Transverse colon (tissue), 4 donors: ENCODE measurements around the gene TAF1. TPM values are rescaled to one million over a fixed set of nuclear protein-coding genes. Genes with fewer than 3 reads are reported as not detected.
"Not testable (repeated sequence)": the region's sequence is repeated elsewhere in the genome, so short reads cannot be mapped to it uniquely, and the experiment has no call there.

Source experiments
- DNase-seq: peaks from one replicate; pipeline ENCODE4 v3.0.0-alpha.2; 2019
- H3K27ac ChIP-seq, 4 donors: fragments of 200-600 bp; sonication (generic); 2 replicates each; pipeline ENCODE4 v1.5.1; 2016 to 2018; ENCODE audit warnings: inconsistent platforms in 4 of 4
- H3K27me3 ChIP-seq: fragments of 200-600 bp; sonication (generic); 2 replicates; pipeline ENCODE4 v1.5.1; 2017; ENCODE audit warnings: inconsistent platforms
- H3K36me3 ChIP-seq, 4 donors: fragments of 200-600 bp; sonication (generic); 2 replicates each; pipeline ENCODE4 v1.5.1; 2017 to 2019; ENCODE audit warnings: inconsistent platforms in 4 of 4
- H3K4me1 ChIP-seq, 4 donors: fragments of 200-600 bp; sonication (generic); 2 replicates each; pipeline ENCODE4 v1.5.1; 2017 to 2020; ENCODE audit warnings: inconsistent platforms in 4 of 4
- H3K4me3 ChIP-seq, 4 donors: fragments of 200-600 bp; sonication (generic); 1 replicate in 1 of 4; 2 replicates in 3 of 4; pipeline versions ENCODE4 v1.5.1 to v1.6.1; 2017 to 2019; ENCODE audit warnings: inconsistent platforms in 4 of 4
- H3K9me3 ChIP-seq, 2 donors: fragments of 200-600 bp; sonication (generic); 2 replicates each; pipeline ENCODE4 v1.5.1; 2017 to 2019; ENCODE audit warnings: inconsistent platforms in 2 of 2
- EP300 ChIP-seq: sonication (generic); formaldehyde crosslinking; IDR thresholded peaks from one replicate; pipeline ENCODE4 v1.6.1; 2017; ENCODE audit warnings: antibody characterized with exemption, low read depth
- POLR2A ChIP-seq: fragments of 450-650 bp; IDR thresholded peaks from one replicate; pipeline ENCODE4 v1.6.1; 2016; ENCODE audit warnings: antibody characterized with exemption, mild to moderate bottlenecking, moderate library complexity
- POLR2AphosphoS5 ChIP-seq, 3 donors: sonication (generic); formaldehyde crosslinking; IDR thresholded peaks; one replicate each; pipeline ENCODE4 v1.6.1; 2016; ENCODE audit warnings: antibody characterized with exemption in 3 of 3
- WGBS, 2 donors: methylation state at CpG; one replicate each; pipeline ENCODE4 v1.1.5; 2018; ENCODE audit warnings: low coverage in 1 of 2; 5-methylcytosine and 5-hydroxymethylcytosine counted together
- in situ Hi-C, 4 donors: fragments of 200-750 bp; cut with MboI; loops; one replicate each; pipeline versions ENCODE4 v1.15.0 to v1.15.1; 2017; ENCODE audit warnings: low sequenced_read_pairs in 3 of 4, low pct_ligation_motif_present in 1 of 4, low pct_unique_long_range_greater_than_20kb in 1 of 4
- intact Hi-C: fragments of 100-400 bp; cut with DNase I; formaldehyde crosslinking; loops from one replicate; pipeline ENCODE4 v1.15.1; 2023; ENCODE audit warnings: low total_unique reads
- small RNA-seq, 4 donors: library from RNA; depleted of rRNA; stranded (forward); fragments of <200 nt; gene quantifications; one replicate each; pipeline ENCODE3, GENCODE V24; 2016
- total RNA-seq, 4 donors: library from RNA; depleted of rRNA; stranded (reverse); fragments of >200 nt; gene quantifications; one replicate each; pipeline ENCODE4 v1.1.0, GENCODE V29; 2016
- TF ChIP-seq, protein P1 (sequence below), 5 experiments: fragments of 200-600 bp in 3 of 5; fragments of 450-650 bp in 2 of 5; sonication (generic) in 3 of 5; IDR thresholded peaks; 1 replicate in 2 of 5; 2 replicates in 3 of 5; pipeline ENCODE4 v1.5.1; 2016 to 2017; ENCODE audit warnings: antibody characterized with exemption in 5 of 5, inconsistent platforms in 3 of 5, mild to moderate bottlenecking in 2 of 5, moderate library complexity in 1 of 5

TAF1 gene
- total RNA-seq, 4 donors from 2014 or later, result 35.2 to 65.4 (median 39.3) TPM

- H3K27me3 ChIP-seq, result no peaks in the 10 kb centered on the region
- H3K36me3 ChIP-seq, result no peaks in the 10 kb centered on the region
- TF ChIP-seq, protein P1, sequence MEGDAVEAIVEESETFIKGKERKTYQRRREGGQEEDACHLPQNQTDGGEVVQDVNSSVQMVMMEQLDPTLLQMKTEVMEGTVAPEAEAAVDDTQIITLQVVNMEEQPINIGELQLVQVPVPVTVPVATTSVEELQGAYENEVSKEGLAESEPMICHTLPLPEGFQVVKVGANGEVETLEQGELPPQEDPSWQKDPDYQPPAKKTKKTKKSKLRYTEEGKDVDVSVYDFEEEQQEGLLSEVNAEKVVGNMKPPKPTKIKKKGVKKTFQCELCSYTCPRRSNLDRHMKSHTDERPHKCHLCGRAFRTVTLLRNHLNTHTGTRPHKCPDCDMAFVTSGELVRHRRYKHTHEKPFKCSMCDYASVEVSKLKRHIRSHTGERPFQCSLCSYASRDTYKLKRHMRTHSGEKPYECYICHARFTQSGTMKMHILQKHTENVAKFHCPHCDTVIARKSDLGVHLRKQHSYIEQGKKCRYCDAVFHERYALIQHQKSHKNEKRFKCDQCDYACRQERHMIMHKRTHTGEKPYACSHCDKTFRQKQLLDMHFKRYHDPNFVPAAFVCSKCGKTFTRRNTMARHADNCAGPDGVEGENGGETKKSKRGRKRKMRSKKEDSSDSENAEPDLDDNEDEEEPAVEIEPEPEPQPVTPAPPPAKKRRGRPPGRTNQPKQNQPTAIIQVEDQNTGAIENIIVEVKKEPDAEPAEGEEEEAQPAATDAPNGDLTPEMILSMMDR (IDR thresholded peaks at IDR 0.05), result no peak
- TF ChIP-seq POLR2A (no peak), POLR2AphosphoS5 (IDR thresholded peaks at IDR 0.05) (no peak), EP300 (no peak)
- WGBS, 2 donors, result 71% methylated on average over 1 of the region's 1 CpG; no CpG with 5 or more reads in 1 of the 2 donors
- no peak for DNase-seq
- H3K27ac ChIP-seq, result no peak overlapping the region
- H3K4me3 ChIP-seq, result no peak overlapping the region
- intact Hi-C loops (no loop called here), in situ Hi-C loops (no loop called here)
- no peaks in the 10 kb centered on the region for H3K4me1 ChIP-seq
- no peaks in the 10 kb centered on the region for H3K9me3 ChIP-seq
These were observed 143.1 kb downstream of the TAF1 start for GRCh38 chrX:71509289-71509688.

DNA sequence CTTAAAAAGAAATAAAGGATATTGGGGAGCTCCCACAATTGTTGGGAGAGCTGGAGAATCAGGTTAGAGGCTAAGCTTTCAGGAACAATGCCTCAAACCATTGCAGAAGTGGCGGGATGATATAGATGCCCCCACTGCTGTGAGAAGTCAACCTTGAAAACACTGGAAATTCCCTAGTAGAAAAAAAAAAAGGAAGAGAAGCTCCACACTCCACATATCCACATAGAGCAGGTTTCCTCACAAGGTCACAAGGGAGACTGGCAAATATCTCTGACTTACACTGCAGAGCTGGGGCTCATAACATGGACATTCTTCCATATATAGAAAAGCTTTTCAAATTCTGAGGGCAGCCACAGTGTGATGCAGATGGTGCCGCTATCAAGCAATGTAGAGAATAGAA is 144.0 kb downstream of the TAF1 start:
- TF ChIP-seq EP300, result no peak
- no peak overlapping the region for H3K27ac ChIP-seq
- DNase-seq, result no peak
- no peaks in the 10 kb centered on the region for H3K4me1 ChIP-seq
- no peak overlapping the region for H3K4me3 ChIP-seq
- in situ Hi-C loops, result no loop called here
- intact Hi-C loops, result no loop called here
- H3K27me3 ChIP-seq, result no peaks in the 10 kb centered on the region
- no peaks in the 10 kb centered on the region for H3K9me3 ChIP-seq
- no peaks in the 10 kb centered on the region for H3K36me3 ChIP-seq
- 89% methylated on average over 2 of the region's 2 CpGs; no CpG with 5 or more reads in 1 of the 2 donors for WGBS, 2 donors

DNA sequence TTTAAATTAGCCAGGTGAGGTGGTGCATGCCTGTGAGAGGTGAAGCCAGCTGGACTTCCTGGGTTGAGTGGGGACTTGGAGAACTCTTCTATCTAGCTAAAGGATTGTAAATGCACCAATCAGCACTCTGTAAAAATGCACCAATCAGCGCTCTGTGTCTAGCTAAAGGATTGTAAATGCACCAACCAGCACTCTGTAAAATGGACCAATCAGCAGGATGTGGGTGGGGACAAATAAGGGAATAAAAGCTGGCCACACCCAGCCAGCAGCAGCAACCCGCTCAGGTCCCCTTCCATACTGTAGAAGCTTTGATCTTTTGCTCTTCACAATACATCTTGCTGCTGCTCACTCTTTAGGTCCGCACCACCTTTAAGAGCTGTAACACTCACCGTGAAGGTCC is 147.6 kb downstream of the TAF1 start:
- H3K27me3 ChIP-seq, H3K4me3 ChIP-seq, intact Hi-C loops, H3K9me3 ChIP-seq, H3K4me1 ChIP-seq, H3K36me3 ChIP-seq, DNase-seq, H3K27ac ChIP-seq, in situ Hi-C loops: not testable (repeated sequence)
- WGBS, 2 donors, result 85% methylated on average over 4 of the region's 4 CpGs; no CpG with 5 or more reads in 1 of the 2 donors

GRCh38 chrX:71514367-71515037 is 148.3 kb downstream of the TAF1 start:
- Histone ChIP-seq H3K4me1 (no peaks in the 10 kb centered on the region), H3K27me3 (no peaks in the 10 kb centered on the region), H3K4me3 (no peak overlapping the region), H3K36me3 (no peaks in the 10 kb centered on the region), H3K9me3 (no peaks in the 10 kb centered on the region), H3K27ac (no peak overlapping the region)
- in situ Hi-C loops, result no loop called here
- 25 to 41% methylated on average over 3 to 5 of the region's 5 CpGs for WGBS, 2 donors
- TF ChIP-seq POLR2A (no peak), EP300 (no peak), POLR2AphosphoS5 (IDR thresholded peaks at IDR 0.05) (no peak)
- TF ChIP-seq, protein P1 (IDR thresholded peaks at IDR 0.05), result no peak
- intact Hi-C loops, result no loop called here
- DNase-seq, result peak; percentile 14

DNA sequence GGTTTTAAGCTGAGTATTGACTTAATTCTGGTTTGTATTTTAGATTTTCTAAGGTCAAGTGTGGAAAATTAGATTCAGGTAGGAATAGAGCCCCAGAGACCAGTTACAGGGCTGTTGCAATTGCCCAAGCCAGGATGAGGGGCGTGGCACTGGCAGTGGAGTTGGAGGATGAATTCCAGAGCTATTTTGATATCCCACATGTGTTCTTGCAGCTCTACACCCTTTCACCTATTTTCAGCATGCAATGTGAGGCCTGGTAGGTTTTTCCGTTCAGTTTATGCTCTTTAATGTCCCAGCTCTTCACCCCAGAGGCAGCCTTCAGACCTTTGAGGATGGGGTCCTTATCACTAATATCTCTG is 148.9 kb downstream of the TAF1 start:
- in situ Hi-C loops, result no loop called here
- intact Hi-C loops, result no loop called here
- Histone ChIP-seq H3K27me3 (no peaks in the 10 kb centered on the region), H3K9me3 (no peaks in the 10 kb centered on the region), H3K36me3 (no peaks in the 10 kb centered on the region), H3K4me3 (no peak overlapping the region), H3K4me1 (no peaks in the 10 kb centered on the region), H3K27ac (no peak overlapping the region)
- TF ChIP-seq, protein P1 (IDR thresholded peaks at IDR 0.05), result no peak
- TF ChIP-seq POLR2A, result no peak
- no peak for TF ChIP-seq EP300
- no peak for TF ChIP-seq POLR2AphosphoS5 (IDR thresholded peaks at IDR 0.05)
- 62% methylated on average over 2 of the region's 2 CpGs; no CpG with 5 or more reads in 1 of the 2 donors for WGBS, 2 donors
- no peak for DNase-seq

Small RNA genes lying within 50 kb of the gene (small RNA-seq; reads per million reads assigned to genes)
- gene AL590762.4, result 0 reads per million in 4 donors
- 0 reads per million in 4 donors for gene RF00019

Other genes starting within 250 kb of the TAF1 start
- gene MED12, start 247.8 kb upstream of the TAF1 start, total RNA-seq, result 10 to 100 TPM; 26.5 to 41.4 (median 40.0) TPM
- 1 to 10 TPM in 1 of 4 donors, under 1 TPM in 2, not detected in 1; 0.40 to 1.1 (median 0.64) TPM for gene NLGN3, start 221.5 kb upstream of the TAF1 start, total RNA-seq
- 10 to 100 TPM; 20.9 to 73.3 (median 48.3) TPM for gene GJB1, start 143.1 kb upstream of the TAF1 start, total RNA-seq
- 10 to 100 TPM in 3 of 4 donors, 1 to 10 TPM in 1; 5.2 to 26.9 (median 13.4) TPM for gene ZMYM3, start 112.2 kb upstream of the TAF1 start, total RNA-seq
- 100 to 1,000 TPM; 173 to 304 (median 187) TPM for gene NONO, start 82.7 kb upstream of the TAF1 start, total RNA-seq
- 1 to 10 TPM in 2 of 4 donors, not detected in 2; 2.9 to 6.8 TPM for gene ITGB1BP2, start 64.6 kb upstream of the TAF1 start, total RNA-seq
- 100 to 1,000 TPM; 146 to 307 (median 237) TPM for gene OGT, start 166.7 kb downstream of the TAF1 start, total RNA-seq
- 1 to 10 TPM; 1.9 to 3.7 (median 3.0) TPM for gene GCNA, start 212.1 kb downstream of the TAF1 start, total RNA-seq